ENCODE measurements around the gene POLR2E.

- TF ChIP-seq CTCF (IDR thresholded peaks at IDR 0.05; ENCODE audit: insufficient read depth, low read length) (no peak), GABPA (IDR thresholded peaks at IDR 0.05; ENCODE audit: low read depth) (no peak), SPI1 (IDR thresholded peaks at IDR 0.05; ENCODE audit: borderline replicate concordance, low read depth) (no peak), REST (IDR thresholded peaks at IDR 0.05; ENCODE audit: insufficient replicate concordance, low read depth) (no peak), POLR2AphosphoS5 (IDR thresholded peaks at IDR 0.05; ENCODE audit: low read depth) (no peak)
Observed at GRCh38 chr19:1113986-1114483, 18.9 kb upstream of the POLR2E start.
